GM23338 (cell line): Measurements from ENCODE around the gene PAPPA. TPM values are rescaled to one million over a fixed set of nuclear protein-coding genes. Genes with fewer than 3 reads are reported as not detected.

Experiments
- ATAC-seq: fragments of 200-7000 bp; cut with Tn5 transposase; 3 replicates; pipeline ENCODE4 v1.9.1; 2020
- DNase-seq: peaks from one replicate; pipeline ENCODE4 v3.0.0-alpha.2; 2015; ENCODE audit warnings: low spot score
- H2AFZ ChIP-seq: fragments of 200-600 bp; sonication (generic); 2 replicates; pipeline ENCODE4 v1.8.0; 2016; ENCODE audit warnings: antibody characterized with exemption, mild to moderate bottlenecking, moderate library complexity
- H3F3A ChIP-seq: fragments of 200-600 bp; sonication (generic); replicated peaks from 2 replicates; pipeline ENCODE4 v1.8.0; 2017; ENCODE audit warnings: antibody characterized with exemption, mixed run types, low read depth
- H3K27ac ChIP-seq: fragments of 200-600 bp; sonication (generic); 2 replicates; pipeline ENCODE4 v1.6.1; 2016; ENCODE audit warnings: low read depth
- H3K27me3 ChIP-seq: fragments of 200-600 bp; sonication (generic); 2 replicates; pipeline ENCODE4 v1.8.0; 2016; ENCODE audit warnings: mild to moderate bottlenecking, mixed run types, moderate library complexity; ENCODE audit not compliant: insufficient read depth
- H3K36me3 ChIP-seq: fragments of 200-600 bp; sonication (generic); 2 replicates; pipeline ENCODE4 v1.8.0; 2016; ENCODE audit warnings: mild to moderate bottlenecking; ENCODE audit not compliant: insufficient read depth
- H3K4me1 ChIP-seq: fragments of 200-600 bp; sonication (generic); 2 replicates; pipeline ENCODE4 v1.8.0; 2016; ENCODE audit warnings: mild to moderate bottlenecking, moderate library complexity; ENCODE audit not compliant: insufficient read depth
- H3K4me2 ChIP-seq: fragments of 200-600 bp; sonication (generic); 2 replicates; pipeline ENCODE4 v1.7.1; 2017; ENCODE audit warnings: mixed run types
- H3K4me3 ChIP-seq: fragments of 200-600 bp; sonication (generic); 2 replicates; pipeline ENCODE4 v1.6.1; 2016; ENCODE audit warnings: mixed run types
- H3K79me2 ChIP-seq: fragments of 200-600 bp; sonication (generic); replicated peaks from 2 replicates; pipeline ENCODE4 v1.8.0; 2017; ENCODE audit warnings: mild to moderate bottlenecking; ENCODE audit not compliant: insufficient read depth
- H3K9me2 ChIP-seq: fragments of 200-600 bp; sonication (generic); 2 replicates; pipeline ENCODE4 v1.8.0; 2017; ENCODE audit not compliant: insufficient read depth
- H4K20me1 ChIP-seq: fragments of 200-600 bp; sonication (generic); replicated peaks from 2 replicates; pipeline ENCODE4 v1.8.0; 2017; ENCODE audit warnings: mild to moderate bottlenecking; ENCODE audit not compliant: insufficient read depth
- H3K27ac Mint-ChIP-seq: 2 replicates; pipeline ENCODE4 v1.8.0; 2020; ENCODE audit warnings: inconsistent platforms, mild to moderate bottlenecking, moderate library complexity, mixed read lengths
- H3K27me3 Mint-ChIP-seq: 3 replicates; pipeline ENCODE4 v1.8.0; 2022; ENCODE audit warnings: low read depth, mild to moderate bottlenecking, moderate library complexity, mixed read lengths, inconsistent platforms; ENCODE audit not compliant: insufficient read depth, poor library complexity
- H3K36me3 Mint-ChIP-seq: 3 replicates; pipeline ENCODE4 v1.8.0; 2021; ENCODE audit warnings: low read depth, mild to moderate bottlenecking, inconsistent platforms, moderate library complexity, mixed read lengths
- H3K4me1 Mint-ChIP-seq: 3 replicates; pipeline ENCODE4 v1.8.0; 2020; ENCODE audit warnings: mild to moderate bottlenecking, inconsistent platforms, mixed read lengths
- H3K4me3 Mint-ChIP-seq: 3 replicates; pipeline ENCODE4 v1.8.0; 2021; ENCODE audit warnings: moderate library complexity, mild to moderate bottlenecking, inconsistent platforms, mixed read lengths
- H3K9me3 Mint-ChIP-seq: 3 replicates; pipeline ENCODE4 v1.8.0; 2020; ENCODE audit warnings: moderate library complexity, mild to moderate bottlenecking, inconsistent platforms, mixed read lengths
- CTCF ChIP-seq, 2 experiments: fragments of 200-600 bp in 1 of 2; sonication (generic) in 1 of 2; conservative IDR thresholded peaks; 2 replicates each; pipeline versions ENCODE4 v1.5.1 to v1.6.1; 2016 to 2017; ENCODE audit warnings: antibody characterized with exemption in 2 of 2, low read depth in 2 of 2, mild to moderate bottlenecking in 2 of 2, moderate library complexity in 1 of 2
- ETS1 ChIP-seq: IDR thresholded peaks from 2 replicates; pipeline ENCODE4 v1.6.1; 2016; ENCODE audit warnings: antibody characterized with exemption
- EZH2 ChIP-seq: fragments of 200-600 bp; sonication (generic); IDR thresholded peaks from one replicate; pipeline ENCODE4 v1.8.0; 2017; ENCODE audit warnings: antibody characterized with exemption, mild to moderate bottlenecking, low read depth; ENCODE audit not compliant: unreplicated experiment
- JUNB ChIP-seq: IDR thresholded peaks from one replicate; pipeline ENCODE4 v1.6.1; 2016; ENCODE audit warnings: antibody characterized with exemption; ENCODE audit not compliant: unreplicated experiment
- NANOG ChIP-seq: IDR thresholded peaks from 2 replicates; pipeline ENCODE4 v1.6.1; 2016; ENCODE audit warnings: antibody characterized with exemption, borderline replicate concordance
- REST ChIP-seq: IDR thresholded peaks from one replicate; pipeline ENCODE4 v1.6.1; 2018; ENCODE audit warnings: antibody characterized with exemption; ENCODE audit not compliant: unreplicated experiment
- STAT1 ChIP-seq: IDR thresholded peaks from one replicate; pipeline ENCODE4 v1.6.1; 2016; ENCODE audit warnings: antibody characterized with exemption; ENCODE audit not compliant: unreplicated experiment
- ZNF114 ChIP-seq: fragments of 250-450 bp; sonication (Bioruptor Pico); IDR thresholded peaks from 2 replicates; pipeline ENCODE4 v1.5.0; 2020; ENCODE audit warnings: mild to moderate bottlenecking, moderate library complexity
- ZNF331 ChIP-seq: fragments of 250-450 bp; sonication (Bioruptor Pico); IDR thresholded peaks from 2 replicates; pipeline ENCODE4 v1.5.0; 2020; ENCODE audit warnings: low read depth, mild to moderate bottlenecking, moderate library complexity
- ZNF462 ChIP-seq: fragments of 250-450 bp; sonication (Bioruptor Pico); IDR thresholded peaks from 2 replicates; pipeline ENCODE4 v1.5.0; 2020; ENCODE audit warnings: mild to moderate bottlenecking, moderate library complexity
- polyA plus RNA-seq: library from polyadenylated mRNA; unstranded; fragments of >200 nt; fragmentation: Nextera tagmentation; extraction: Ambion mirVana; gene quantifications from 2 replicates; pipeline ENCODE4 v1.2.1, GENCODE V29; 2016
- total RNA-seq: library from RNA; depleted of rRNA; stranded (reverse); fragments of >200 nt; shearing (Covaris generic); gene quantifications from 2 replicates; pipeline ENCODE4 v1.2.3, GENCODE V29; 2014

The PAPPA gene
- total and polyA plus RNA-seq, 2 experiments from 2014 or later: 0.38 to 0.66 TPM

- no peaks in the 10 kb centered on the region for H4K20me1 ChIP-seq
- no peak overlapping the region for H2AFZ ChIP-seq
- H3K4me1 ChIP-seq: no peaks in the 10 kb centered on the region
- H3K4me1 Mint-ChIP-seq: 0 out of 3 replicates have a peak, but pooled peaks cover 3% of the 10 kb centered on the region
- H3K9me3 Mint-ChIP-seq: no peaks in the 10 kb centered on the region
- peaks cover 4% of the 10 kb centered on the region for H3K27me3 Mint-ChIP-seq
- DNase-seq: no peak
- H3K4me2 ChIP-seq: no peak overlapping the region
- H3K4me3 Mint-ChIP-seq: no peak overlapping the region
- H3K36me3 Mint-ChIP-seq: no peaks in the 10 kb centered on the region
- no peak overlapping the region for H3K4me3 ChIP-seq
- TF ChIP-seq REST (no peak), ZNF331 (CRISPR knock-in tag) (no peak), ZNF462 (CRISPR knock-in tag) (no peak), NANOG (no peak), ETS1 (no peak), STAT1 (no peak), ZNF114 (CRISPR knock-in tag) (no peak), JUNB (no peak), EZH2 (no peak), CTCF (conservative IDR thresholded peaks at IDR 0.05; ENCODE audit: low read depth in 2 of 2) (no peak)
- no peaks in the 10 kb centered on the region for H3K79me2 ChIP-seq
- no peak for ATAC-seq
- H3K27me3 ChIP-seq: no peaks in the 10 kb centered on the region
- H3K9me2 ChIP-seq: 0 out of 2 replicates have a peak, but pooled peaks cover 5% of the 10 kb centered on the region
- H3K36me3 ChIP-seq: no peaks in the 10 kb centered on the region
- no peaks in the 10 kb centered on the region for H3F3A ChIP-seq
- no peak overlapping the region for H3K27ac ChIP-seq
- no peak overlapping the region for H3K27ac Mint-ChIP-seq
Observed at GRCh38 chr9:116389541-116390302, 236.1 kb downstream of the PAPPA start.
